Skeletal muscle tissue (tissue), 4 donors: ENCODE measurements around the gene RNFT1. TPM values are rescaled to one million over a fixed set of nuclear protein-coding genes. Genes with fewer than 3 reads are reported as not detected.
"Not testable (repeated sequence)": the region's sequence is repeated elsewhere in the genome, so short reads cannot be mapped to it uniquely, and the experiment has no call there.

Experiments used
- H3K27ac ChIP-seq: one replicate; pipeline ENCODE4 v1.7.0; 2013; ENCODE audit warnings: mild to moderate bottlenecking, low read depth, low read length, inconsistent platforms
- H3K27me3 ChIP-seq, 3 donors: one replicate each; pipeline ENCODE4 v1.7.0; 2013; ENCODE audit warnings: low read length in 3 of 3; ENCODE audit not compliant: control insufficient read depth in 3 of 3, insufficient read depth in 3 of 3
- H3K36me3 ChIP-seq, 3 donors: one replicate each; pipeline ENCODE4 v1.7.0; 2013; ENCODE audit warnings: low read length in 3 of 3; ENCODE audit not compliant: control insufficient read depth in 3 of 3, insufficient read depth in 3 of 3
- H3K4me1 ChIP-seq, 3 donors: one replicate each; pipeline ENCODE4 v1.7.0; 2013; ENCODE audit warnings: low read length in 3 of 3, mild to moderate bottlenecking in 3 of 3; ENCODE audit not compliant: control insufficient read depth in 3 of 3, insufficient read depth in 3 of 3
- H3K4me3 ChIP-seq, 3 donors: one replicate each; pipeline ENCODE4 v1.7.0; 2013; ENCODE audit warnings: low read length in 3 of 3
- H3K9ac ChIP-seq, 3 donors: one replicate each; pipeline ENCODE4 v1.7.0; 2013; ENCODE audit warnings: low read length in 3 of 3, mild to moderate bottlenecking in 3 of 3, moderate library complexity in 2 of 3, low read depth in 1 of 3
- H3K9me3 ChIP-seq, 3 donors: one replicate each; pipeline ENCODE4 v1.7.0; 2013; ENCODE audit warnings: low read length in 3 of 3; ENCODE audit not compliant: control insufficient read depth in 3 of 3
- total RNA-seq: library from RNA; depleted of rRNA; stranded (reverse); fragments of >200 nt; gene quantifications from one replicate; pipeline ENCODE4 v1.2.3, GENCODE V29; 2014
- donor health status: Osteomylitis.

The RNFT1 gene
- total RNA-seq, 1 donor from 2014 or later, result 9.9 TPM

- H3K27me3 ChIP-seq, H3K4me1 ChIP-seq, H3K27ac ChIP-seq, H3K36me3 ChIP-seq, H3K9me3 ChIP-seq, H3K4me3 ChIP-seq, H3K9ac ChIP-seq: not testable (repeated sequence)
Observed at GRCh38 chr17:59971771-59972170, 7.2 kb upstream of the RNFT1 start.

- Histone ChIP-seq H3K4me1 (peaks cover 13 to 16% (median 13%) of the 10 kb centered on the region in 3 donors), H3K9me3 (no peaks in the 10 kb centered on the region), H3K4me3 (peak overlapping the region; percentile 72 to 90 (median 90)), H3K36me3 (peaks cover 4 to 6% (median 4%) of the 10 kb centered on the region in 3 donors), H3K27me3 (no peaks in the 10 kb centered on the region), H3K27ac (peak overlapping the region; percentile 95), H3K9ac (peak overlapping the region; percentile 79 to 98 (median 91))
Observed at GRCh38 chr17:59963738-59964481, 630 bp downstream of the RNFT1 start.

GRCh38 chr17:59962739-59963318 lies 1.7 kb downstream of the RNFT1 start:
- H3K27me3 ChIP-seq, result no peaks in the 10 kb centered on the region
- peak overlapping the region; percentile 2 to 72 (median 3) for H3K4me3 ChIP-seq
- no peak overlapping the region for H3K27ac ChIP-seq
- peaks cover 4 to 6% (median 4%) of the 10 kb centered on the region in 3 donors for H3K36me3 ChIP-seq
- H3K9me3 ChIP-seq, result no peaks in the 10 kb centered on the region
- peak overlapping the region in 1 of 3 donors; percentile 33 for H3K9ac ChIP-seq
- peaks cover 13 to 16% (median 13%) of the 10 kb centered on the region in 3 donors for H3K4me1 ChIP-seq

GRCh38 chr17:59959574-59959973 lies 5.0 kb downstream of the RNFT1 start:
- H3K36me3 ChIP-seq, result peaks cover 9 to 23% (median 14%) of the 10 kb centered on the region in 3 donors
- not testable (repeated sequence) for H3K27me3 ChIP-seq, H3K4me3 ChIP-seq, H3K4me1 ChIP-seq, H3K9ac ChIP-seq, H3K27ac ChIP-seq, H3K9me3 ChIP-seq

- Histone ChIP-seq H3K9me3 (no peaks in the 10 kb centered on the region), H3K4me1 (no peaks in the 10 kb centered on the region), H3K9ac (no peak overlapping the region), H3K27me3 (no peaks in the 10 kb centered on the region), H3K4me3 (no peak overlapping the region), H3K36me3 (peaks cover 3 to 28% (median 22%) of the 10 kb centered on the region in 3 donors), H3K27ac (no peak overlapping the region)
Observed at GRCh38 chr17:59954856-59955255, 9.7 kb downstream of the RNFT1 start.

GRCh38 chr17:59950049-59950448 lies 14.5 kb downstream of the RNFT1 start:
- Histone ChIP-seq H3K36me3 (peaks cover 9 to 42% (median 23%) of the 10 kb centered on the region in 3 donors), H3K27ac (no peak overlapping the region)

GRCh38 chr17:59947310-59947709 lies 17.2 kb downstream of the RNFT1 start:
- not testable (repeated sequence) for H3K27me3 ChIP-seq, H3K27ac ChIP-seq, H3K9me3 ChIP-seq, H3K4me1 ChIP-seq, H3K4me3 ChIP-seq, H3K9ac ChIP-seq
- H3K36me3 ChIP-seq, result peaks cover 12 to 49% (median 37%) of the 10 kb centered on the region in 3 donors

More at GRCh38 chr17:59950049-59950448, 14.5 kb downstream of the RNFT1 start:
- no peaks in the 10 kb centered on the region for H3K4me1 ChIP-seq
- H3K9me3 ChIP-seq, result no peaks in the 10 kb centered on the region
- H3K9ac ChIP-seq, result no peak overlapping the region
- H3K27me3 ChIP-seq, result no peaks in the 10 kb centered on the region
- H3K4me3 ChIP-seq, result no peak overlapping the region

GRCh38 chr17:59946433-59946832 lies 18.1 kb downstream of the RNFT1 start:
- H3K4me3 ChIP-seq, H3K4me1 ChIP-seq, H3K27ac ChIP-seq, H3K27me3 ChIP-seq, H3K9ac ChIP-seq, H3K9me3 ChIP-seq: not testable (repeated sequence)
- H3K36me3 ChIP-seq, result peaks cover 12 to 49% (median 41%) of the 10 kb centered on the region in 3 donors

- Histone ChIP-seq H3K9ac (no peak overlapping the region), H3K9me3 (no peaks in the 10 kb centered on the region), H3K4me3 (no peak overlapping the region), H3K4me1 (no peaks in the 10 kb centered on the region), H3K27ac (no peak overlapping the region), H3K27me3 (no peaks in the 10 kb centered on the region), H3K36me3 (peaks cover 20 to 63% (median 49%) of the 10 kb centered on the region in 3 donors)
Observed at GRCh38 chr17:59941131-59941530, 23.4 kb downstream of the RNFT1 start.

GRCh38 chr17:59940697-59941096 lies 23.8 kb downstream of the RNFT1 start:
- H3K27ac ChIP-seq, H3K9me3 ChIP-seq, H3K27me3 ChIP-seq, H3K4me3 ChIP-seq, H3K4me1 ChIP-seq, H3K9ac ChIP-seq: not testable (repeated sequence)
- peaks cover 19 to 63% (median 47%) of the 10 kb centered on the region in 3 donors for H3K36me3 ChIP-seq
